ENCODE results near the gene CEP83. TPM values are rescaled to one million over a fixed set of nuclear protein-coding genes. Genes with fewer than 3 reads are reported as not detected.

The CEP83 gene
- total RNA-seq, 6 donors from 2014 or later, result 9.7 to 40.9 (median 16.2) TPM

DNA sequence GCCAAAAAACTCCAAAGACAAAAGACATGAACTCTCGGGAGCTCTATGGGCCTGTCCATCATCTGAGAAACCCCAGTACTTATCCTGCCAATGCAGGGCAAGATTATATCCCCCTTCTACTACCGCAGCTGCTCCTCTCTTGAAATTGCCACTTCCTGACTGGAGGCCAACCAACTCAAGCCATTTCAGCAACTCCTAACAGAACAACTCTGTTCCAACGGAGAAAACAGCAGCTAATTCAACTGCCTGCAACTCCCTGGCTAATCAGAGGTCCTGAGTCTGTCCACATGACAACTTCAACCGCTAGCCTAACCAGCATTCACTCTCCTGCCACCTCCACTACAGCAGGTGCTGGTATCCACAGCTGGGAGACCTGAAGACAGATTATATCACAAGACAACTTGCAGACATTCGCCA, 24.1 kb downstream of the CEP83 start:
- DNase-seq, result no peak
- Histone ChIP-seq H3K4me3 (no peak overlapping the region), H3K9me3 (peaks cover 0 to 5% (median 0%) of the 10 kb centered on the region in 4 donors), H3K27ac (no peak overlapping the region), H3K36me3 (no peaks in the 10 kb centered on the region), H3K4me1 (peaks cover 7 to 15% (median 11%) of the 10 kb centered on the region in 4 donors), H3K27me3 (no peaks in the 10 kb centered on the region)
- WGBS, 2 donors, result 35 to 52% methylated on average over 5 of the region's 5 CpGs
- TF ChIP-seq, protein P1, sequence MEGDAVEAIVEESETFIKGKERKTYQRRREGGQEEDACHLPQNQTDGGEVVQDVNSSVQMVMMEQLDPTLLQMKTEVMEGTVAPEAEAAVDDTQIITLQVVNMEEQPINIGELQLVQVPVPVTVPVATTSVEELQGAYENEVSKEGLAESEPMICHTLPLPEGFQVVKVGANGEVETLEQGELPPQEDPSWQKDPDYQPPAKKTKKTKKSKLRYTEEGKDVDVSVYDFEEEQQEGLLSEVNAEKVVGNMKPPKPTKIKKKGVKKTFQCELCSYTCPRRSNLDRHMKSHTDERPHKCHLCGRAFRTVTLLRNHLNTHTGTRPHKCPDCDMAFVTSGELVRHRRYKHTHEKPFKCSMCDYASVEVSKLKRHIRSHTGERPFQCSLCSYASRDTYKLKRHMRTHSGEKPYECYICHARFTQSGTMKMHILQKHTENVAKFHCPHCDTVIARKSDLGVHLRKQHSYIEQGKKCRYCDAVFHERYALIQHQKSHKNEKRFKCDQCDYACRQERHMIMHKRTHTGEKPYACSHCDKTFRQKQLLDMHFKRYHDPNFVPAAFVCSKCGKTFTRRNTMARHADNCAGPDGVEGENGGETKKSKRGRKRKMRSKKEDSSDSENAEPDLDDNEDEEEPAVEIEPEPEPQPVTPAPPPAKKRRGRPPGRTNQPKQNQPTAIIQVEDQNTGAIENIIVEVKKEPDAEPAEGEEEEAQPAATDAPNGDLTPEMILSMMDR (IDR thresholded peaks at IDR 0.05), result no peak
- TF ChIP-seq EP300 (IDR thresholded peaks at IDR 0.05) (no peak), POLR2AphosphoS5 (IDR thresholded peaks at IDR 0.05) (no peak), POLR2A (IDR thresholded peaks at IDR 0.05) (no peak)
- peak in 1 of 2 donors; percentile 19 for ATAC-seq (ENCODE audit: low FRiP score in 2 of 2)

DNA sequence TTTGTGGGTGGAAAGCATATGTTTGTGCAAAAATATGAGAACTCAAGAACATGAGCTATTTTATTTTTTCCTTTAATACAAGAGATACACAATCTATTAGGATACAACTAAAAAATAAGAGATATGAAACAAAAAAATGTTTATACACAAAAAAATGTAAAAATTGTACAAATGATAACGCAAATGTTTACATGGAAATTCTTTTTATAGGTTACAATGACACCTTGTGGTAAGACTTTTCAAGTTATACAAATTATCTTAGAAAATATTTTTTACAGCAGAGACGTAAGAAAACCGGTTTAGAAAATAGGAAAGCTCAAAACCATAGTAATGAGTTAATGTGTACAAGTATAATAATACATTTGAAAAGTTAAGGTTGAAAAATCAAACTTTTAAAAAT, 25.5 kb downstream of the CEP83 start:
- Histone ChIP-seq H3K4me1 (peaks cover 7 to 15% (median 11%) of the 10 kb centered on the region in 4 donors), H3K9me3 (peaks cover 0 to 8% (median 0%) of the 10 kb centered on the region in 4 donors), H3K36me3 (no peaks in the 10 kb centered on the region), H3K4me3 (no peak overlapping the region), H3K27ac (no peak overlapping the region), H3K27me3 (no peaks in the 10 kb centered on the region)
- no peak for ATAC-seq (ENCODE audit: low FRiP score in 2 of 2)
- DNase-seq, result no peak
- TF ChIP-seq, protein P1 (IDR thresholded peaks at IDR 0.05), result peak in 2 of 6 experiments; percentile 16 to 27
- no peak for TF ChIP-seq POLR2AphosphoS5 (IDR thresholded peaks at IDR 0.05)
- 33 to 38% methylated on average over 3 of the region's 3 CpGs for WGBS, 2 donors

DNA sequence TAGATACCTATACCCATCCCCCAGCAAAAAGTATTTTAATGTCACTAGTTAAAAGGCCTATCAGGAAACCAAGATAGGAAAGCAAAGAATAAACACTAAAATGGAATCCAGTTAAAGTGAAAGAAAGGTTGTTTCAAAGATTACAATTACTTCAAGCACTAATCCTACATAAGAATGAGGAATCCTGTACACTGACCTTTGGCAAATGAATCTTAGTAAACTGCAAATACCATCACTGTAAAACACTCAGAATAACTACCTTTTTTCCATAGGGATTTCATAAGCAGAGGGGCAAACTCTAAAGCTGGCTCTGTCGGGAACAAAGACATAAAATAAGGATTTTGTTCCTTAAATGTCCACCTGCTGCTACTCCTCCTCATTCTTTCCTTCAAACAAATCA, 25.9 kb downstream of the CEP83 start:
- no peak overlapping the region for H3K27ac ChIP-seq
- DNase-seq, result no peak
- 31 to 35% methylated on average over 1 of the region's 1 CpG for WGBS, 2 donors
- peaks cover 7 to 15% (median 11%) of the 10 kb centered on the region in 4 donors for H3K4me1 ChIP-seq
- no peak for ATAC-seq (ENCODE audit: low FRiP score in 2 of 2)
- no peaks in the 10 kb centered on the region for H3K27me3 ChIP-seq
- TF ChIP-seq EP300 (IDR thresholded peaks at IDR 0.05) (no peak), POLR2A (IDR thresholded peaks at IDR 0.05) (no peak), POLR2AphosphoS5 (IDR thresholded peaks at IDR 0.05) (no peak)
- TF ChIP-seq, protein P1 (IDR thresholded peaks at IDR 0.05), result no peak
- no peaks in the 10 kb centered on the region for H3K36me3 ChIP-seq
- H3K9me3 ChIP-seq, result peaks cover 0 to 8% (median 0%) of the 10 kb centered on the region in 4 donors
- no peak overlapping the region for H3K4me3 ChIP-seq

DNA sequence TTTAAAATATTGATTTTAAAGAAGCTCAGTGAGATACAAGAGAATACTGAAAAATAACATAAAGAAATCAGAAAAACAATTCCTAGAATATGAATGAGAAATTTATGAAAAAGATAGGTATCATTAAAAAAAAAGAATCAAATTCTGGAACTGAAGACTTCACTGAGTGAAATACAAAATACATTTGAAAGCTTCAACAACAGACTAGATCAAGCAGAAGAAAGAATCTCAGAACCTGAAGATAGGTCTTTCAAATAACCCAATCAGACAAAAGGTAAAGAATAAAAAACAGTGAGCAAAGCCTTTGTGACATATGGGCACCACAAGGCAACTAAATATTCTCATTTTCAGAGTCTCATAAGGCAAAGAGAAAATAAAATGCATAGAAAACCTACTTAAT, 29.4 kb downstream of the CEP83 start:
- Histone ChIP-seq H3K9me3 (peaks cover 0 to 8% (median 0%) of the 10 kb centered on the region in 4 donors), H3K27me3 (no peaks in the 10 kb centered on the region), H3K4me3 (no peak overlapping the region), H3K36me3 (no peaks in the 10 kb centered on the region), H3K27ac (no peak overlapping the region), H3K4me1 (peaks cover 7 to 19% (median 14%) of the 10 kb centered on the region in 4 donors)
- DNase-seq (no peak), ATAC-seq (ENCODE audit: low FRiP score in 2 of 2) (no peak)
- TF ChIP-seq POLR2AphosphoS5 (IDR thresholded peaks at IDR 0.05) (no peak), EP300 (IDR thresholded peaks at IDR 0.05) (no peak), POLR2A (IDR thresholded peaks at IDR 0.05) (no peak)
- TF ChIP-seq, protein P1 (IDR thresholded peaks at IDR 0.05), result no peak

DNA sequence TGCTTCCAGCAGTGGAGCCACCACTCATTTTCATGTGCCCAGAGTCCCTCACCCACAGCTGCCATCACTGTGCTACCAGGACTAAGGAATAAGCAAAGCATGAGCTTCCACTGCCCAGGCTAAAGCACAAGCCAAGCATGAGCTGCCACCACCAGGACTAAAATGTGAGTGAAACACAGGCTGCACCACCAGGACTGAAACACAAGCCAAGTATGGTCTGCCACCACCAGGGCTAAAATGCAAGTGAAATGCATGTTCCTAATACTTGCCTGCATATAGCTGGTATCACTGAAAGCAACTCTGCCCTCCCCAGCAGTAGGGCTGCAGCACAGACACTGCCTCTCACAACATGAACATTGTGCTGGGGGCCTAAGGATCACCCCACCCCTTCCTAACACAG, 30.0 kb downstream of the CEP83 start:
- ATAC-seq (ENCODE audit: low FRiP score in 2 of 2) (no peak), DNase-seq (no peak)
- Histone ChIP-seq H3K27ac (no peak overlapping the region), H3K4me3 (no peak overlapping the region), H3K27me3 (no peaks in the 10 kb centered on the region), H3K4me1 (peaks cover 5 to 19% (median 12%) of the 10 kb centered on the region in 4 donors), H3K36me3 (no peaks in the 10 kb centered on the region), H3K9me3 (peaks cover 0 to 8% (median 0%) of the 10 kb centered on the region in 4 donors)
- TF ChIP-seq, protein P1 (IDR thresholded peaks at IDR 0.05), result no peak
- TF ChIP-seq POLR2AphosphoS5 (IDR thresholded peaks at IDR 0.05), result no peak
- TF ChIP-seq POLR2A (IDR thresholded peaks at IDR 0.05), result no peak
- no peak for TF ChIP-seq EP300 (IDR thresholded peaks at IDR 0.05)
